Ovary (tissue), 3 donors: ENCODE results near the gene SCGB1D1.

Source experiments
- CTCF ChIP-seq, 3 donors: fragments of 450-650 bp in 2 of 3; fragments of 200-600 bp in 1 of 3; IDR thresholded peaks; one replicate each; pipeline versions ENCODE4 v1.5.1 to v1.8.0; 2016 to 2022; ENCODE audit warnings: antibody characterized with exemption in 3 of 3, mild to moderate bottlenecking in 1 of 3
- EP300 ChIP-seq: sonication (generic); formaldehyde crosslinking; IDR thresholded peaks from one replicate; pipeline ENCODE4 v1.6.1; 2017; ENCODE audit warnings: antibody characterized with exemption
- POLR2A ChIP-seq: fragments of 450-650 bp; IDR thresholded peaks from one replicate; pipeline ENCODE4 v1.6.1; 2017; ENCODE audit warnings: antibody characterized with exemption, mild to moderate bottlenecking, moderate library complexity
- donor health status: DM: no; HTN: no; CAD: no.

- no peak for TF ChIP-seq CTCF (IDR thresholded peaks at IDR 0.05)
- no peak for TF ChIP-seq EP300
- TF ChIP-seq POLR2A, result no peak
These were observed 38.9 kb upstream of the SCGB1D1 start for GRCh38 chr11:62150887-62151736.
